DND-41 (cell line): ENCODE data around the gene TOMM20.
A peak's percentile ranks its signal among the peaks of the same experiment; 100 is the strongest.

Source experiments
- ATAC-seq: fragments of 200-7000 bp; cut with Tn5 transposase; 3 replicates; pipeline ENCODE4 v1.9.1; 2021; ENCODE audit warnings: low read depth; ENCODE audit not compliant: insufficient read depth
- DNase-seq: peaks from one replicate; pipeline ENCODE4 v3.0.0-alpha.2; 2020
- H2AFZ ChIP-seq: 2 replicates; pipeline ENCODE4 v1.6.0; 2012; ENCODE audit warnings: low read depth, low read length
- H3K27ac ChIP-seq: 2 replicates; pipeline ENCODE4 v1.5.1; 2012; ENCODE audit warnings: low read length, inconsistent platforms
- H3K27me3 ChIP-seq: fragments of 200-600 bp; sonication (generic); 2 replicates; pipeline ENCODE4 v1.6.0; 2012; ENCODE audit warnings: low read length, mild to moderate bottlenecking, inconsistent platforms; ENCODE audit not compliant: insufficient read depth, poor library complexity
- H3K36me3 ChIP-seq: 2 replicates; pipeline ENCODE4 v1.5.1; 2012; ENCODE audit warnings: low read length, inconsistent platforms; ENCODE audit not compliant: insufficient read depth
- H3K4me1 ChIP-seq: 2 replicates; pipeline ENCODE4 v1.5.1; 2012; ENCODE audit warnings: mild to moderate bottlenecking, low read length; ENCODE audit not compliant: insufficient read depth
- H3K4me2 ChIP-seq: 2 replicates; pipeline ENCODE4 v1.6.0; 2012; ENCODE audit warnings: mild to moderate bottlenecking, moderate library complexity, low read length, inconsistent platforms; ENCODE audit not compliant: insufficient read depth
- H3K4me3 ChIP-seq, 2 experiments: fragments of 200-600 bp in 1 of 2; shearing (Covaris generic) in 1 of 2; 2 replicates each; pipeline ENCODE4 v1.5.1; 2012 to 2016; ENCODE audit warnings: inconsistent platforms in 2 of 2, low read length in 2 of 2, mild to moderate bottlenecking in 2 of 2, low read depth in 1 of 2, moderate library complexity in 1 of 2
- H3K79me2 ChIP-seq: 2 replicates; pipeline ENCODE4 v1.6.0; 2012; ENCODE audit warnings: low read length, inconsistent platforms; ENCODE audit not compliant: insufficient read depth
- H3K9ac ChIP-seq: 2 replicates; pipeline ENCODE4 v1.6.0; 2012; ENCODE audit warnings: low read depth, mild to moderate bottlenecking, inconsistent platforms, low read length, moderate library complexity
- H3K9me3 ChIP-seq: 2 replicates; pipeline ENCODE4 v1.5.1; 2012; ENCODE audit warnings: low read length, moderate library complexity, mild to moderate bottlenecking, inconsistent platforms; ENCODE audit not compliant: insufficient read depth, severe bottlenecking
- H4K20me1 ChIP-seq: 2 replicates; pipeline ENCODE4 v1.6.0; 2012; ENCODE audit warnings: low read length; ENCODE audit not compliant: insufficient read depth
- EZH2 ChIP-seq: IDR thresholded peaks from 3 replicates; pipeline ENCODE4 v1.6.1; 2012; ENCODE audit warnings: borderline replicate concordance, low read depth, mild to moderate bottlenecking, moderate library complexity, low read length, inconsistent platforms; ENCODE audit not compliant: severe bottlenecking
- TF ChIP-seq, protein P1 (sequence below): IDR thresholded peaks from 2 replicates; pipeline ENCODE4 v1.5.1; 2012; ENCODE audit warnings: borderline replicate concordance, low read length, moderate library complexity, mild to moderate bottlenecking; ENCODE audit not compliant: poor library complexity, severe bottlenecking; ENCODE audit errors: extremely low read depth

Gene TOMM20

DNA sequence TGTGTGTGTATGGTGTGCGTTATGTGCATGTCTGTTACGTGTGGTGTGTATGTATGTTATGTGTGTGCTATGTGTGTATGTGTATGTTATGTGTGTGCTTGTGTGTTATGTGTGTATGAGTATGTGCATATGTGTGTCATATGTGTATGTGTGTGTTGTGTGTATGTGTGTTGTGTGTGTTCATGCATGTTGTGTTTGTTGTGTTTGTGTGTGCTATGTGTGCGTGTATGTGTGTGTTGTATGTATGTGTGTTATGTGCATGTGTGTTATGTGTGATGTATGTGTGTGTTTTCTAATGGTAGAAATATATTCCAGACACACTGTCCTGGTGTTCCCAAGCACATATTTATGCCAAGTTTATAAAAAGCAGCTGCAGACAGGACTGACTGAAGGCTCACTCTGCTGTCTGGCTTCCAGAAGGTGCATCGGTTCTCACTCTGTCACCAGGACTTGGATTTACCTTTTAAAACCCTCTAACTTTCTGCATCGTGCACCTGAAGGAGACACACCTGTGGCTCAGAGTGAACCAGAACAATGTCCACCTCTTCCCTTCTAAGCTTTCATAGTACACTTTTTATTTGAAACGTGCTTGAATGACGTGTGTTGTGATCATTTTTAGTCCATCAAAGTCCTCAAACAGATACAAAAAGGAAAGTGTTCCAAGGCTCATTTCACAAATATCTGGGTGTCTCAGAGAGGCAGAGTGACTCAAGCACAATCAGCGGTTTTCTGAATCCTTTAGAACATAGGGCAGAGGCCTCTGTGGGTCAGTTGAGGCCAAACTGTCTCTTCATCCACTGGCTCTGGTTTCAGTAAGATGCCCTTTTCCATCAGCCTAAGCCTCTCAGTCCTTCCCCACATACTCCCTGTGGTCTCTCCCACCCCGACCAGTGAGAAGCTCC is 49.9 kb downstream of the TOMM20 start:
- H3K9ac ChIP-seq = no peak overlapping the region
- peaks cover 11% of the 10 kb centered on the region for H3K4me1 ChIP-seq
- ATAC-seq (no peak), DNase-seq (no peak)
- TF ChIP-seq, protein P1, sequence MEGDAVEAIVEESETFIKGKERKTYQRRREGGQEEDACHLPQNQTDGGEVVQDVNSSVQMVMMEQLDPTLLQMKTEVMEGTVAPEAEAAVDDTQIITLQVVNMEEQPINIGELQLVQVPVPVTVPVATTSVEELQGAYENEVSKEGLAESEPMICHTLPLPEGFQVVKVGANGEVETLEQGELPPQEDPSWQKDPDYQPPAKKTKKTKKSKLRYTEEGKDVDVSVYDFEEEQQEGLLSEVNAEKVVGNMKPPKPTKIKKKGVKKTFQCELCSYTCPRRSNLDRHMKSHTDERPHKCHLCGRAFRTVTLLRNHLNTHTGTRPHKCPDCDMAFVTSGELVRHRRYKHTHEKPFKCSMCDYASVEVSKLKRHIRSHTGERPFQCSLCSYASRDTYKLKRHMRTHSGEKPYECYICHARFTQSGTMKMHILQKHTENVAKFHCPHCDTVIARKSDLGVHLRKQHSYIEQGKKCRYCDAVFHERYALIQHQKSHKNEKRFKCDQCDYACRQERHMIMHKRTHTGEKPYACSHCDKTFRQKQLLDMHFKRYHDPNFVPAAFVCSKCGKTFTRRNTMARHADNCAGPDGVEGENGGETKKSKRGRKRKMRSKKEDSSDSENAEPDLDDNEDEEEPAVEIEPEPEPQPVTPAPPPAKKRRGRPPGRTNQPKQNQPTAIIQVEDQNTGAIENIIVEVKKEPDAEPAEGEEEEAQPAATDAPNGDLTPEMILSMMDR = no peak
- TF ChIP-seq EZH2 = no peak
- H3K4me3 ChIP-seq = no peak overlapping the region
- H3K36me3 ChIP-seq = no peaks in the 10 kb centered on the region
- no peaks in the 10 kb centered on the region for H3K79me2 ChIP-seq
- H3K27ac ChIP-seq = no peak overlapping the region
- H3K9me3 ChIP-seq = no peaks in the 10 kb centered on the region
- no peaks in the 10 kb centered on the region for H3K27me3 ChIP-seq
- H4K20me1 ChIP-seq = no peaks in the 10 kb centered on the region
- H3K4me2 ChIP-seq = no peak overlapping the region
- H2AFZ ChIP-seq = no peak overlapping the region

DNA sequence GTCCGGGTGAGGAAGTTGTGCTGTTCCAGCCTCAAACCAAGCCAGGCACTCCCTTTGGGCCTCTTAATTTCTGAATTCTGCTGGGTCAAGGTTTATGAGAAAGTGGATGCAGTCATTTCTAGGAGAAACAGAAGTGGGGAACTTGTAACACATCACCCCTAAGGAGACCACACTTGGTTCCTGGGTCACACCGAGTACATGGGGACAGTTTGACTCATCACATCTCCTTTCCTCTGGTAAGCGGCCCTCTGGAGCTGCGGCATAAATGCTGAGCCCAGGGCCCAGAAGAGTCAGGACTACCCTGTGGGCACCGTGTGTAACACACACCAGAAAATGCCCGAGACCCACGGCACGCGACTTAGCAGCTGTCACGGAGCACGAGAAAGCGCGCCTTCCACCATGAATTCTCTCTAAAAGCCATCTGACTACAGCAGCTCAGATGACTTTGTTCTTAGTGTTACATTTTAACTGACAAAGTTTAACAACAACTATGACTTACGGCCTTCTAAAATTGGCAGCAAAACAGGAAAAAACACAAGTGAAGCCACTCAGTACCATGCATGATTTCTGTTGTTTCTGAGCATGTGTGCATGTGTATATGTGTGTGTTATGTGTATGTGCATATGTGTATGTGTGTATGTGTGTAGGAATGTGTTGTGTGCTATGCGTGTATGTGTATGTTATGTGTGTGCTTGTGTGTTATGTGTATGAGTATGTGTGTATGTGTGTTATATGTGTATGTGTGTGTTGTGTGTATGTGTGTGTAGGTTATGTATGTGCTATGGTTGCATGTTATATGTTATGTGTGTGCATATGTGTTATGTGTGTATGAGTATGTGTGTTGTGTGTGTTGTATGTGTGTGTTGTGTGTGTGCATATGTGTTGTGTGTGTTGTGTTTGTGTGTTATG is 50.8 kb downstream of the TOMM20 start:
- H3K36me3 ChIP-seq = no peaks in the 10 kb centered on the region
- H4K20me1 ChIP-seq = no peaks in the 10 kb centered on the region
- no peaks in the 10 kb centered on the region for H3K9me3 ChIP-seq
- no peak overlapping the region for H3K4me2 ChIP-seq
- DNase-seq = no peak
- peaks cover 2% of the 10 kb centered on the region for H3K4me1 ChIP-seq
- H3K79me2 ChIP-seq = no peaks in the 10 kb centered on the region
- ATAC-seq = no peak
- no peak overlapping the region for H3K27ac ChIP-seq
- no peak overlapping the region for H2AFZ ChIP-seq
- H3K27me3 ChIP-seq = no peaks in the 10 kb centered on the region
- H3K4me3 ChIP-seq = no peak overlapping the region
- H3K9ac ChIP-seq = no peak overlapping the region
- TF ChIP-seq EZH2 = no peak
- TF ChIP-seq, protein P1 = no peak

DNA sequence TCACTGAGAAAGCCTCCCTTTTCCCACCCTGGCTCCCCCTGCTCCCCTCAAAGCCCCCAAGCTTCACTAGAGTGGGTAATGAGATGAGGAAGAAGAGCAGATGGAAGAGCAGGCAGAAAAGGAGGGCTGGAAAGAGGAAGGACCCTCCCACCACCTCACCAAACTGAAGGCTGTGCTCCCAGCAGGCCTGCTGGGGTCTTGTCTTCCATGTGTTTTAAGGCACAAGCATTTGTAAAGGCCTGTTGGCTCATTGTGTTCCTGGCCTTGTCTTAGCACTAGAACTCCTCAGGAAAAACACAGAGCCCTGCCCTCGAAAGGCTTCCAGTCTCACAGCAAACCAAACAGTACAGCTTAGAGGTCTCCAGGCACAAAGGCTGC is 51.5 kb downstream of the TOMM20 start:
- Histone ChIP-seq H3K4me2 (no peak overlapping the region), H3K4me3 (no peak overlapping the region), H3K4me1 (no peaks in the 10 kb centered on the region), H3K9me3 (no peaks in the 10 kb centered on the region), H3K9ac (no peak overlapping the region), H2AFZ (no peak overlapping the region), H3K27me3 (no peaks in the 10 kb centered on the region), H4K20me1 (no peaks in the 10 kb centered on the region), H3K36me3 (no peaks in the 10 kb centered on the region), H3K27ac (no peak overlapping the region), H3K79me2 (no peaks in the 10 kb centered on the region)
- no peak for DNase-seq
- 0 out of 3 replicates have a peak, but pooled peaks have one; percentile 22 for ATAC-seq
- TF ChIP-seq, protein P1 = no peak
- TF ChIP-seq EZH2 = no peak
